ENCODE results near the gene ALX4.

GRCh38 chr11:44237156-44237555 lies 72.8 kb downstream of the ALX4 start:
- TF ChIP-seq POLR2AphosphoS5 (IDR thresholded peaks at IDR 0.05; ENCODE audit: low read depth, low read length) (no peak), POLR2A (IDR thresholded peaks at IDR 0.05; ENCODE audit: low read depth, low read length) (no peak)

Measured in GM12891 (cell line).